GM12892 (cell line): ENCODE data around the gene TEPSIN.

Source experiments
- POLR2A ChIP-seq: IDR thresholded peaks from 2 replicates; pipeline ENCODE4 v1.6.1; 2011; ENCODE audit warnings: low read depth, low read length, control low read depth
- TAF1 ChIP-seq: IDR thresholded peaks from 2 replicates; pipeline ENCODE4 v1.6.1; 2011; ENCODE audit warnings: low read depth, mild to moderate bottlenecking, control low read depth, low read length, borderline replicate concordance

DNA sequence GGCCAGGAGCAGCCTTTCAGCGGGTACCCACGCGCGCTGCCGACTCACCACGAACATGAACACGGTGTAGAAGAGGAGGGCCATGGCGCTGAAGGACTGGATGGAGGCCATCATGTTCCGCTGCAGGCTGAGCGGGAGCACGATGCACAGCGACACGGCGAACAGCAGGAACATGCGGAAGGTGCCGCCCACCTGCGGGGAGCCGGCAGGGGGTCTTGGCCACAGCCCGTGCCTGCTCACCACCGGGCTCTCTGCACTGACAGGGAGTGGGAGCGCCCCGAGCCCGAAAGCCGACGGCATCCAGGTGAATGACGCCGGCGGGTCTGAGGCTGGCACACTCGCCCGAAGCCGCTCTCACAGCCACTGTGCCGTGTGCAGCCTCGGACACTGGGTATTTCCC, 43.3 kb upstream of the TEPSIN start:
- TF ChIP-seq TAF1 (no peak), POLR2A (no peak)
